NCI-H1105 treated with DMSO at 0.1 percent for 48 hours (cell line): ENCODE results near the gene SRC.
"Not testable (repeated sequence)": the region's sequence is repeated elsewhere in the genome, so short reads cannot be mapped to it uniquely, and the experiment has no call there.

Source experiments
- DNase-seq: peaks from one replicate; lab custom pipeline; 2025; lab: John Stamatoyannopoulos, UW

Gene SRC

GRCh38 chr20:37336369-37337207 is 9.4 kb upstream of the SRC start:
- no peak for DNase-seq

- DNase-seq, result no peak
Measured at GRCh38 chr20:37337208-37337991, 8.5 kb upstream of the SRC start.

GRCh38 chr20:37338380-37338779 is 7.6 kb upstream of the SRC start:
- DNase-seq, result not testable (repeated sequence)

GRCh38 chr20:37339208-37339607 is 6.7 kb upstream of the SRC start:
- DNase-seq, result no peak

GRCh38 chr20:37339764-37340109 is 6.2 kb upstream of the SRC start:
- not testable (repeated sequence) for DNase-seq

- no peak for DNase-seq
Measured at GRCh38 chr20:37340998-37341397, 4.9 kb upstream of the SRC start.

- no peak for DNase-seq
Measured at GRCh38 chr20:37341632-37342031, 4.3 kb upstream of the SRC start.

GRCh38 chr20:37342231-37343177 is 3.4 kb upstream of the SRC start:
- DNase-seq, result no peak

GRCh38 chr20:37343212-37343993 is 2.5 kb upstream of the SRC start:
- DNase-seq, result no peak

- DNase-seq, result no peak
Measured at GRCh38 chr20:37343994-37344355, 2.0 kb upstream of the SRC start.

- DNase-seq, result no peak
Measured at GRCh38 chr20:37344506-37345338, 1.2 kb upstream of the SRC start.

- DNase-seq, result no peak
Measured at GRCh38 chr20:37346236-37346534, 245 bp downstream of the SRC start.

GRCh38 chr20:37346535-37347346 is 801 bp downstream of the SRC start:
- DNase-seq, result no peak

- no peak for DNase-seq
Measured at GRCh38 chr20:37347347-37347823, 1.4 kb downstream of the SRC start.

- no peak for DNase-seq
Measured at GRCh38 chr20:37347891-37348791, 2.2 kb downstream of the SRC start.

GRCh38 chr20:37348792-37349516 is 3.0 kb downstream of the SRC start:
- DNase-seq, result no peak

- DNase-seq, result no peak
Measured at GRCh38 chr20:37349517-37350491, 3.9 kb downstream of the SRC start.
